ENCODE results near the gene ARL13B. TPM values are rescaled to one million over a fixed set of nuclear protein-coding genes. Genes with fewer than 3 reads are reported as not detected.
"Not testable (repeated sequence)": the region's sequence is repeated elsewhere in the genome, so short reads cannot be mapped to it uniquely, and the experiment has no call there.

ARL13B gene
- total RNA-seq, 2 donors from 2014 or later = 4.4 to 4.7 TPM

DNA sequence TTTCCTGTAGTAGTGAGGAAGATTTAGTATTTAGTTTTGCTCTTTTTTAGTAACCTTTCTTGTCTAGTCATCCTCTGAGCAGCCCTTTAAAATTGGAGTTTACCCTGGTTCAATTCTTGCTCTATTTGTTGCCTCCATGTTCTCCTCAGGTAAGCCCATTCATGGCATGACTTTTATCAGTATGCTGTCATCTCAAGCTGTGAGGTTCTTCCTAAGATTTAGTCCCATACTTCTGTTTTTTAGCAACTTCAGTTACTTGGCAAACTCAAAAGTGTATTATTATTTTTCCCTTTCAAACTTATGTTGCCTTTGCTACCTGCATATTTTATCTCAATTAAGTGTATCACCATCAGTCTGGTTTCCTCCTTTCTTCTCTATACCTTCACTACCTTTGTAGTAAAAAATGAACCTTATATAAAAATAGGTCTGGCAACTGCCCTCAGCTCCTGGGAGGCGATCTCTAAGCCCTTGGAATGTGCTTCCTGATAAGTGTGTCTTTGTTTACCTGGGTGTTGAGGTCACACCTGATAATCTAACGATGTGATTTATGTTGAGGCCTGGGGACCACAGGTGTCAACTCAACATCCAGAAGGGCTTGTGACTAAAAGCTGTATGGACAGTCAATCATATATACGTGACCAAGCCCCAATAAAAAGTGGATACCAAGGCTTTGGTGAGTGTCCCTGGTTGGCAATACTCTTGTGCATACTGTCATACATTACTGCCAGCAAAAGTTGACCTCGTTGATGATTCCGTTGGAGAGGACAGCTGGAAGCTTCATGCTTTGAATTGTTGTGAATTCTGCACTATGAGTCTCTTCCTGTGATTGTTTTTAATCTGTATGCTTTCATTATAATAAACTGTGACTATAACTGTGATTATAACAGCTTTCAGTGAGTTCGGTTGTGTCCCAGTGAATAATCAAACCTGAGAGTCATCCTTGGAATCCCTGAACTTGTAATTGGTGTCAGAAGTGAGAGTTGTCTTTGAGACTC lies 86.8 kb downstream of the ARL13B start:
- intact Hi-C loops (cut with DNase I) = loop anchor here (5.0 to 10.0 kb wide), 2 partner anchors 65 to 162 kb away; no protein-coding TSS in a partner anchor
- H3K4me3 ChIP-seq = no peak overlapping the region
- H3K27ac ChIP-seq = no peak overlapping the region

DNA sequence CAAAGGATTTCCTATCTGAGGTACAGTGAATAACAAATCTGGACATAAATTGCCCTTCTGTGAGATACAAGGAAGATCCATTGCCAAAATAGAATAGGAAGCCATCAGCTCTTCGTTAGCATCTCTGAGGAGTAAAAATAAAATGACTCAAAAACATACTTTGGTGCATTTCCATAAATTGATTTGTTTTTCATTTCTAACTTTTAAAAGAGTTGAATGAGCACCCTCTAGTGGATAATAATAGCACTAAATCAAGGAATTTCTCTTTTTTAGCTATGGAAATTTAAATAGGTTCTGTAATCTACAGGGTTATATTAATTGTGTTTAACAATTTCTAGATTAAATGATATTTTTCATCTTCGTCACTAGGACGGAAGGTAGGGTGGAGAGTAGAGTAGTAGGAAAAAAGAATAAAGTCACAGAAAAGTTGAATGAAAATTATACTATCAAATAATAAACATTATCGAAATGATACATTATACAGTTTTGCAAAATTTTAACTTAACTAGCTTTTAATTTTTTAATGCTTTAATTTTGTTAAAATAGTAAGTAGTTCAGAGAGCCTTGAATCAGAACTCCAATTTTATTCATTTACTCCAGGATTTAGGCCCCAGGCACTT lies 89.3 kb downstream of the ARL13B start:
- no peaks in the 10 kb centered on the region for H3K9me3 ChIP-seq
- H3K4me3 ChIP-seq = no peak overlapping the region
- intact Hi-C loops (cut with DNase I) = loop anchor here (5.0 to 10.0 kb wide), 2 partner anchors 67 to 165 kb away; no protein-coding TSS in a partner anchor
- no peak for DNase-seq
- H3K4me1 ChIP-seq = peaks cover 12% of the 10 kb centered on the region
- no peaks in the 10 kb centered on the region for H3K27me3 ChIP-seq
- no peaks in the 10 kb centered on the region for H3K36me3 ChIP-seq
- H3K9ac ChIP-seq (ENCODE audit: low read depth in 2 of 2, low read length in 2 of 2) = no peak overlapping the region
- TF ChIP-seq, protein P1, sequence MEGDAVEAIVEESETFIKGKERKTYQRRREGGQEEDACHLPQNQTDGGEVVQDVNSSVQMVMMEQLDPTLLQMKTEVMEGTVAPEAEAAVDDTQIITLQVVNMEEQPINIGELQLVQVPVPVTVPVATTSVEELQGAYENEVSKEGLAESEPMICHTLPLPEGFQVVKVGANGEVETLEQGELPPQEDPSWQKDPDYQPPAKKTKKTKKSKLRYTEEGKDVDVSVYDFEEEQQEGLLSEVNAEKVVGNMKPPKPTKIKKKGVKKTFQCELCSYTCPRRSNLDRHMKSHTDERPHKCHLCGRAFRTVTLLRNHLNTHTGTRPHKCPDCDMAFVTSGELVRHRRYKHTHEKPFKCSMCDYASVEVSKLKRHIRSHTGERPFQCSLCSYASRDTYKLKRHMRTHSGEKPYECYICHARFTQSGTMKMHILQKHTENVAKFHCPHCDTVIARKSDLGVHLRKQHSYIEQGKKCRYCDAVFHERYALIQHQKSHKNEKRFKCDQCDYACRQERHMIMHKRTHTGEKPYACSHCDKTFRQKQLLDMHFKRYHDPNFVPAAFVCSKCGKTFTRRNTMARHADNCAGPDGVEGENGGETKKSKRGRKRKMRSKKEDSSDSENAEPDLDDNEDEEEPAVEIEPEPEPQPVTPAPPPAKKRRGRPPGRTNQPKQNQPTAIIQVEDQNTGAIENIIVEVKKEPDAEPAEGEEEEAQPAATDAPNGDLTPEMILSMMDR (IDR thresholded peaks at IDR 0.05) = peak; percentile 59
- no peak overlapping the region for H3K27ac ChIP-seq

More for the DNA sequence above, 86.8 kb downstream of the ARL13B start:
- no peak for DNase-seq
- Histone ChIP-seq H3K9me3 (no peaks in the 10 kb centered on the region), H3K9ac (ENCODE audit: low read depth in 2 of 2, low read length in 2 of 2) (no peak overlapping the region), H3K36me3 (no peaks in the 10 kb centered on the region), H3K4me1 (peaks cover 19% of the 10 kb centered on the region), H3K27me3 (no peaks in the 10 kb centered on the region)
- TF ChIP-seq, protein P1 (IDR thresholded peaks at IDR 0.05) = no peak

DNA sequence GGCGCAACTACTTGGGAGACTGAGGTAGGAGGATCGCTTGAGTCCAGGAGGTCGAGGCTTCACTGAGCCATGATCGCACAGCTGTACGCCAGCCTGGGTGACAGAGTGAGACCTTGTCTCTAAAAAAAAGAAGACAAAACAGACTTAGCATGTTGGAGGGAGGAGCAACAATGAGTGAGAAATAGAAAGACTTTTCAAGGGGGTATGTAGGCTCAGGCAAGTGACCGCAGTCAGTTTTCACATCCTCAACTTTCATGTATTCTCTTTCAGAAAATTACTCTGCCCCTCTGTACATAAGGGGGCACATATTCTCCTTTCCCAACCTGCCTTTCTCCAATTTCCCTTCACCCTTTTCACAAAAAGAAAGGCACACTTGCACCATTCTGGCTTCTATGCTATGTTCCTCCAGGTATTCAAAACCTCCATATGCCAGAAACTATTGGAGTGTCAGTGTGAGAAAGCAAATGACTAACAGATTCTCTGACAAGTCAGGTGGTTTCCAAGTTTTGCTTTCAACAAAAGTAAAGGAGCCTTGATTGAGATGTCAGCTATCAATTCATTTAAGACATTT lies 90.5 kb downstream of the ARL13B start:
- TF ChIP-seq, protein P1 (IDR thresholded peaks at IDR 0.05) = no peak
- Histone ChIP-seq H3K9me3 (no peaks in the 10 kb centered on the region), H3K4me3 (no peak overlapping the region), H3K27ac (no peak overlapping the region), H3K9ac (ENCODE audit: low read depth in 2 of 2, low read length in 2 of 2) (no peak overlapping the region), H3K27me3 (no peaks in the 10 kb centered on the region), H3K4me1 (peaks cover 4% of the 10 kb centered on the region), H3K36me3 (no peaks in the 10 kb centered on the region)
- no peak for DNase-seq
- intact Hi-C loops (cut with DNase I) = no loop called here

GRCh38 chr3:94071713-94072284 lies 91.8 kb downstream of the ARL13B start:
- Histone ChIP-seq H3K27ac (no peak overlapping the region), H3K4me3 (no peak overlapping the region), H3K9ac (ENCODE audit: low read depth in 2 of 2, low read length in 2 of 2) (no peak overlapping the region), H3K4me1 (no peaks in the 10 kb centered on the region), H3K36me3 (no peaks in the 10 kb centered on the region), H3K27me3 (no peaks in the 10 kb centered on the region), H3K9me3 (no peaks in the 10 kb centered on the region)
- intact Hi-C loops (cut with DNase I) = no loop called here
- TF ChIP-seq, protein P1 (IDR thresholded peaks at IDR 0.05) = no peak
- no peak for DNase-seq

DNA sequence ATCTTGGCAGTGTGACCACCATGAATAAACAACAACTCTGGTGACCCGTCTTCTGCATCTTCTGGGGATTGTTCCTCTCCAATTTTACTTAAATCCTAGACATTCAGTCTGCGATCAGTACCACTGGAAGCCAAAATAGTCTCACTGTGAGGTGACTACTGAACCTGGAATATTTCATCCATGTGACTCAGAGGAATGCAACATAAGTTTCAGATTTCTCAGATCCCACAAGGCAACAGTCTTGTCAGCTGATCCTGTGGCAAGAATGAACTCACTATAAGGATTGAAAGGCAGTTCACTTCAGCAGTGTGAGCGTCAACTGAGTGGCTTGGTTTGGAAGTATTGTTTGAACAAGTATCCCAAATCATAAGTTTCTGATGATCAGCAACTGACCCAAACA lies 96.1 kb downstream of the ARL13B start:
- H3K4me1 ChIP-seq = no peaks in the 10 kb centered on the region
- TF ChIP-seq, protein P1 (IDR thresholded peaks at IDR 0.05) = no peak
- no peaks in the 10 kb centered on the region for H3K36me3 ChIP-seq
- no peak for DNase-seq
- H3K9ac ChIP-seq (ENCODE audit: low read depth in 2 of 2, low read length in 2 of 2) = no peak overlapping the region
- no peak overlapping the region for H3K4me3 ChIP-seq
- no peak overlapping the region for H3K27ac ChIP-seq
- H3K27me3 ChIP-seq = no peaks in the 10 kb centered on the region
- H3K9me3 ChIP-seq = no peaks in the 10 kb centered on the region
- intact Hi-C loops (cut with DNase I) = no loop called here

DNA sequence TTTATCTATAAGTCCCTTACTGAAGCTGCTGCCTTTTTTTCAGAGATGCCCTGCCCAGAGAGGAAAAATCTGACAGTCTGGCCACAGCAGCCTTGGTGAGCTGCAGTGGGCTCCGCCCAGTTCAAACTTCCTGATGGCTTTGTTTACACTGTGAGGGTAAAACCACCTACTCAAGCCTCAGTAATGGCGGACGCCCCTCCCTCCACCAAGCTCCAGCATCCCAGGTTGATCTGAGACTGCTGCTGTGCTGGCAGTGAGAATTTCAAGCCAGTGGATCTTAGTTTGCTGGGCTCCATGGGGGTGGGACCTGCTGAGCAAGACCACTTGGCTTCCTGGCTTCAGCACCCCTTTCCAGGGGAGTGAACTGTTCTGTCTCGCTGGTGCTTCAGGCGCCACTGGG lies 100.6 kb downstream of the ARL13B start:
- H3K27ac ChIP-seq; intact Hi-C loops (cut with DNase I); H3K36me3 ChIP-seq; H3K27me3 ChIP-seq; H3K4me1 ChIP-seq; H3K9ac ChIP-seq (ENCODE audit: low read depth in 2 of 2, low read length in 2 of 2); H3K4me3 ChIP-seq; H3K9me3 ChIP-seq: not testable (repeated sequence)
- DNase-seq = peak; percentile 63
